Mucosa of stomach (tissue), 1 donor: ENCODE data around the gene PHKB.

ENCODE experiments used
- H3K27me3 ChIP-seq: one replicate; pipeline ENCODE4 v1.7.0; 2013; ENCODE audit warnings: mild to moderate bottlenecking, low read length; ENCODE audit not compliant: control insufficient read depth, insufficient read depth
- H3K36me3 ChIP-seq: one replicate; pipeline ENCODE4 v1.7.0; 2013; ENCODE audit warnings: low read length; ENCODE audit not compliant: control insufficient read depth, insufficient read depth
- H3K4me1 ChIP-seq: one replicate; pipeline ENCODE4 v1.7.0; 2013; ENCODE audit warnings: mild to moderate bottlenecking, low read length; ENCODE audit not compliant: control insufficient read depth, insufficient read depth
- H3K4me3 ChIP-seq: one replicate; pipeline ENCODE4 v1.7.0; 2013; ENCODE audit warnings: low read length
- H3K9ac ChIP-seq: one replicate; pipeline ENCODE4 v1.7.0; 2013; ENCODE audit warnings: mild to moderate bottlenecking, low read length, moderate library complexity
- H3K9me3 ChIP-seq: one replicate; pipeline ENCODE4 v1.7.0; 2013; ENCODE audit warnings: mild to moderate bottlenecking, low read length, moderate library complexity; ENCODE audit not compliant: control insufficient read depth
- donor health status: Pancreatic carcinoma.

Gene PHKB

DNA sequence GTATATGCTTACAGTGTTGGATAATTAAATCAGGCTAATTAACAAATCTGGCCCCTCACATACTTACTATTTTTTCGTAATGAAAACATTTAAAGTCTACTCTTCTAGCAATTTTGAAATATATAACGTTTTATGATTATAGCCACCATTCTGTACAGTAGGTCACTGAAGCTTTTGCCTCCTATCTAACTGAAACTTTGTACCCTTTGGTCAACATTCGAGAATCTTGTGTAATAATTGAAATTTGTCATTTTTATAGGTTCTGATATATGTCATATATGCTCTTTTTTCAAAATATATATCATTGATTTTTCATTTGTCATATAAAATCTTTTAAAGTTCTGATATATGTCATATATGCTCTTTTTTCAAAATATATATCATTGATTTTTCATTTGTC lies 12.7 kb downstream of the PHKB start:
- no peaks in the 10 kb centered on the region for H3K4me1 ChIP-seq
- no peak overlapping the region for H3K4me3 ChIP-seq
- H3K9me3 ChIP-seq, result no peaks in the 10 kb centered on the region
- H3K27me3 ChIP-seq, result no peaks in the 10 kb centered on the region
- no peaks in the 10 kb centered on the region for H3K36me3 ChIP-seq
- no peak overlapping the region for H3K9ac ChIP-seq

DNA sequence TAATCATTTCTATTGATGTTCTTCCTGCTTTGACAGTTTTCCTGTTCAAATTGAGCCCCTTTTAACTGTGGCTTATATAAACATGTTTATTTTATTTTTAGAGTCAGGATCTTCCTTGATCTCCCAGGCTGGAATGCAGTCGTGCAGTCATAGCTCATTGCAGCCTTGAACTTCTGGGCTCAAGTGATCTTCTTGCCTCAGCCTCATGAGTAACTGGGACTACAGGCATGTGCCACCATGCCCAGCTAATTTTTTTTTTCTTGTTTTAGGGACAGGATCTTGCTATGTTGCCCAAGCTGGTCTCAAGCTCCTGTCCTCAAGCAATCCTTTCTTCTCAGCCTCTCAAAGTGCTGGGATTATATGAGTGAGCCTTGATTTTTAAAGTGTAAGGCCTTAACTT lies 14.7 kb downstream of the PHKB start:
- Histone ChIP-seq H3K4me1 (no peaks in the 10 kb centered on the region), H3K9me3 (no peaks in the 10 kb centered on the region), H3K9ac (no peak overlapping the region), H3K4me3 (no peak overlapping the region), H3K36me3 (no peaks in the 10 kb centered on the region), H3K27me3 (no peaks in the 10 kb centered on the region)

DNA sequence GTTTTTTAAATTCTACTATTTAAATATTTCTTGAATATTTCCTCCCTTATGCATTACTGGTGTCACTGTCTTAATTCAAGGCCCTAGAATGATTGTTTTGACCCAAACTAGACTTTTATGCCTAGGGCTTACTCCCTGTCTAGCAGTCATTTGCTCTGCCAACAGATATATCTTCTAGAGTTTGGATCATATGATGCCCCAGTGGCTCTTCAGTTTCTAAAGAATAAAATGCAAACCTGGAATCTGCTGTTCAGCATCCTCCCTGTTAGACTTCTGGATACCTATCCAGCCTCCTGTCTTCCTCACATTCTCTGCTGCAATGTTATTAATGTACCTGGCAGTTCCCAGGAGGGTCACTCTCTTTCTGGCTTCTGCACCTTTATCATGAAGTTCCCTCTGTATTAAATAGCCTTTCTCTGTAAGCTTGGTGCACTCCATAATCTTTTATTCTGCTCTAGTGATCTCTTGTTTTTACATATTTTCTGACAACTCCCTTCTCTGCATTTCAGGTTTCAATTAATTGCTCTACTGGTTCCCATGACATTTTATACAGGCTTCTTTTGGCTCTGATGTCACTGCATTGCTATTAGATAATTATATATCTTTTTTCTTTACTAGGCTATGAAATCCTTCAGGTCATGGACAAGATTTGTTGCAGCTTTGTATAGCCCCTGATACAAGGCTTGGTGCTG lies 15.7 kb downstream of the PHKB start:
- Histone ChIP-seq H3K9me3 (no peaks in the 10 kb centered on the region), H3K4me3 (no peak overlapping the region), H3K36me3 (no peaks in the 10 kb centered on the region), H3K4me1 (no peaks in the 10 kb centered on the region), H3K27me3 (no peaks in the 10 kb centered on the region), H3K9ac (no peak overlapping the region)

DNA sequence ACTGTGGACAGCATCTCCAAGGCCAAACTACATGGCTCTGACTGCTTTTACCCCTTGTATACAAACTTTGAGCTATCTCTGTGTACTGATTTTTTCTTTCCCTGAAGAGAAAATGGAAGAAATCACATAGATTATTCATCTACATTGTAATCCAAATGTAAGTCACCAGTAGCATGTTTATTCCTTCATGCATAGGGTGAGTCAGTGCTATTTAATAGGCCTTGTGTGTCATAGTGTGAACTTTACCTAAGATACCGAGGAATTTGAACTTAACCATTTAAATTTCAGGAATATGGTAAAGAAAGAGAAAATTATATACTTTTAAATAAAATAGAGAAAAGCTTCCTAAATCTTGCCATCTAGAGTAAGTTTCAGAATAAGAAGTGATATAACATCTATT lies 16.5 kb downstream of the PHKB start:
- H3K4me1 ChIP-seq, result no peaks in the 10 kb centered on the region
- no peaks in the 10 kb centered on the region for H3K27me3 ChIP-seq
- no peaks in the 10 kb centered on the region for H3K9me3 ChIP-seq
- no peak overlapping the region for H3K9ac ChIP-seq
- no peaks in the 10 kb centered on the region for H3K36me3 ChIP-seq
- no peak overlapping the region for H3K4me3 ChIP-seq

DNA sequence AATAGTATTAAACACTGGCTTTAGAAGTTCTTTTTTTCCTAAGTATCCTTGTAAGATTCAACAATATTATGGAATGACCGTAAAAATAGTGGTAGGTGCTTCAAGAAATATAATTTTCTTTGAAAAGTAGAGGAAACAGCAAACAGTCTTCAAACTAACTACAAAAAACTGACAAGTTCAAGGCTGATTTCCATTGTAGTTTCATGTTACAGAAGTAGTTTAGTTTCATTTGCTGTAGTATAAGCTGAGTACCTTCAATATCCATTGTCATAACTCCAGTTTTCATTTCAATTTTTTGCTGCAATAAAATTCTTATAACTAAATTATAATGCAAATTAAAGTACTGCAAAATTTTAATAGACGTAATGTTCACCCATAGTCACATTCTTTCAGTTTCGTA lies 19.3 kb downstream of the PHKB start:
- no peaks in the 10 kb centered on the region for H3K9me3 ChIP-seq
- no peaks in the 10 kb centered on the region for H3K4me1 ChIP-seq

DNA sequence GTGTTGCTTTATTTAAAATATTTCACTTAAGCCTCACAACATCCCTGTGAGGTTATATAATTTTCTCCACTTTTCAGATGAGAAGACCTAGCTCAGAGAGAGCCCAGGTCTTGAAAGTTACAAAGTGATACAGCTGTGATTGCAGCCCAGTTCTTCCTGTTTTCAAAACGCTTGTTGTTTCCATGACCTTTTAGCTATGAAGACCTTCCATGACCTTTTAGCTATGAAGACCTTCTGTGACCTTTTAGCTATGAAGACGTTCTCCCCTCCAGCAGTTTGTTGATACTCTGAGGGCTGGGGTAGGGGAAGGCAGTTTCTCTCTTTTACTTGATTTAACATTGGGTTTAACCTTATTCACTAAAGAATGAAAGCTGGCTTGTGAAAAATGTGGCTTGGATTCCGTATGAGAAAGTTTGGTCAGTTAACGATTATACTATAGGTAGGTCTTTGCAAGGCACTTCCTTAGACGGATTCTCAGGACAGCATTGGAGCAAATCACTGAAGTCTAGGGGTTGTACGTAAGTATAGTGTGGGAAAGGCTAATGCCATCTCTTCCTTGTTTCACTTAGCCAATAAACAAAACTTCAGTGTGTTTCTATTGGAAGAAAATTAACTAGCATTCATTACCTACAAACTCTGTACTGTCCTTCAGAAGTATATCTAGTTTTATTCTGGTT lies 20.7 kb downstream of the PHKB start:
- H3K36me3 ChIP-seq, result no peaks in the 10 kb centered on the region
- H3K4me1 ChIP-seq, result no peaks in the 10 kb centered on the region
- no peaks in the 10 kb centered on the region for H3K9me3 ChIP-seq
- H3K4me3 ChIP-seq, result no peak overlapping the region
- no peaks in the 10 kb centered on the region for H3K27me3 ChIP-seq
- H3K9ac ChIP-seq, result no peak overlapping the region

More for the DNA sequence above, 19.3 kb downstream of the PHKB start:
- H3K27me3 ChIP-seq, result no peaks in the 10 kb centered on the region
- H3K4me3 ChIP-seq, result no peak overlapping the region
- no peak overlapping the region for H3K9ac ChIP-seq
- H3K36me3 ChIP-seq, result no peaks in the 10 kb centered on the region

DNA sequence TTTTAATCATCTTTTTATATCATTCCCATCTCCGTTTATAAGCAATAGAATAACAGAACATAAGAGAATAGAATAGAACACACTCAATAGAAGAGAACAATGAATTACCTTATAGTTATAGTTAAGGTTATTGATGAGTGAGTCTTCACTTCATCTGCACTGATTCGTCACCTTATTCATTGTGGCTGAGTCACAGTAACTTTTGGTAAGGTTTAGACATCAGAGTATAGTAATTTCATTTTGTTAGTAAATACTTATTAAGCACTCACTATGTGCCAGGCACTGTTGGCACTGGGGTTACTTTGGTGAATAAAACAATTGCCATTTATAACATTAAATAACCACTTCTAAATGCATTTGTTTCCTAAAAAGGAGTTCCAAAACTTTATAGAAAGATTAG lies 22.5 kb downstream of the PHKB start:
- Histone ChIP-seq H3K9me3 (no peaks in the 10 kb centered on the region), H3K9ac (no peak overlapping the region), H3K36me3 (no peaks in the 10 kb centered on the region), H3K4me3 (no peak overlapping the region), H3K4me1 (no peaks in the 10 kb centered on the region), H3K27me3 (no peaks in the 10 kb centered on the region)

DNA sequence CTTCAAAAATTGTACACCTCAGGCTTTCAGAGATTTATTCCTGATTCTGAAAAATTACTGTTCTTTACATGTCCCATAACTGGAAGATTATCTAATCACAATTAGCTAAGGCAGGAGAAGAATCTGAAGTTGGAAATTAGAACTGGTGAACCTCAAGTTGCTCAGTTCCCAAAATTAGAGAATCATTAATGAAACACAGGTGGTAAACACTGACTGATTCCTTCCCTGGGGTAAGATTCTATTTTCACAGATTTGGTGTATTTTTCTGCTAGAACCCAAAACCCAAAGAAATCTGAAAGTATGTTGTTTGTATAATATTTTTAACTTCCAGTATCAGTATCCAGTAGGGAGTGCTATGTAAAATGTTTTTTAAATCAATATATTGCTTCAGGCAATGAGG lies 25.7 kb downstream of the PHKB start:
- Histone ChIP-seq H3K9ac (no peak overlapping the region), H3K4me3 (no peak overlapping the region), H3K4me1 (no peaks in the 10 kb centered on the region), H3K9me3 (no peaks in the 10 kb centered on the region), H3K36me3 (no peaks in the 10 kb centered on the region), H3K27me3 (no peaks in the 10 kb centered on the region)

DNA sequence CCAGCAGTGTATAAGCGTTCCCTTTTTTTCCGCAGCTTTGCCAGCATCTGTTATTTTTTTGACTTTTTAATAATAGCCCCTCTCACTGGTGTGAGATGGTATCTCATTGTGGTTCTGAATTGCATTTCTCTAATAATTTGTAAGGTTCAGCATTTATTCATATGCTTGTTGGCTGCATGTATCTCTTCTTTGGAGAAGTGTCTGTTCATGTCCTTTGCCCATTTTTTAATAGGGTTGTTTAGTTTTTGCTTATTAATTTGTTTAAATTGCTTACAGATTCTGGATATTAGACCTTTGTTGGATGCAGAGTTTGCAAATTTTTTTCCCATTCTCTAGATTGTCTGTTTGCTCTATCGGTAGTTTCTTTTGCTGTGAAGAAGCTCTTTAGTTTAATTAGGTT lies 26.9 kb downstream of the PHKB start:
- Histone ChIP-seq H3K9me3 (no peaks in the 10 kb centered on the region), H3K4me3 (no peak overlapping the region), H3K4me1 (no peaks in the 10 kb centered on the region), H3K27me3 (no peaks in the 10 kb centered on the region), H3K36me3 (no peaks in the 10 kb centered on the region), H3K9ac (no peak overlapping the region)

DNA sequence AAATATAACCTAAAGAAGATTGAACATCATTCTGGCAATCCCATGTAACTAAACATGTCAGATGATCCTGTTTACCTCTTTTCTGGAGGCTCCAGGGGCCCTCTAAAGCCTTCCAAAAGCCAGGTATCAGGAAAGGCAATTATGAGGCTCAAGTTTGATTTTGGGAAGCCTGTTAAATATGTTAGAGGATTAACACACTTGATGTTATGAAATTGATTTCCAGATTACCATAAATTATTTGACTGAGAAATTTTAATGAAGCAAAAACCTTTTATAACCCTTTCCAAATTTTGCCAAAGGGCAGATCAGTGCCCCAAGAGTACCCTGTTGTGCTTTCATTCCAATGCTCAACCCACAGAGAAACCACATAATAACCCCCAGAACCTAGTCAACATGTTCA lies 29.3 kb downstream of the PHKB start:
- Histone ChIP-seq H3K4me1 (no peaks in the 10 kb centered on the region), H3K9ac (no peak overlapping the region), H3K9me3 (no peaks in the 10 kb centered on the region), H3K4me3 (no peak overlapping the region), H3K36me3 (no peaks in the 10 kb centered on the region), H3K27me3 (no peaks in the 10 kb centered on the region)

DNA sequence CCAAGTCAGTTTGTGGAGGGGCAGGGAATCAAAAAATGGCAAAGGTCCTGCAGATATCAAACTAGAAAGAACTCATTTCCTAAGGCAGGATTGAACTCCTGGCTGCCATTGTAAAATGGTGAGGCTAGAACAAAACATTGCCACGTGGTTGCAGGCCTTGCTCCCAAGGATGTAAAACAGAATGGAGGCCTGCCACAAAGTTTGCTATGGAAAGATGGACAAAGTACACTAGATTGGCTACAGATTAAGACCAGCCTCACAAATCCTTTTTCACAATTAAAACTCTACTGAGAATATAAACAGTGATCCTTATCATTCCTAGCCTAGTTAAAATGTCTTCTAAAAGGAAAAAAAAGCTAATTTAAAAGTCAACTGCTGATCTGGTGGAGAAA lies 30.9 kb downstream of the PHKB start:
- Histone ChIP-seq H3K4me3 (no peak overlapping the region), H3K9ac (no peak overlapping the region), H3K36me3 (no peaks in the 10 kb centered on the region)

DNA sequence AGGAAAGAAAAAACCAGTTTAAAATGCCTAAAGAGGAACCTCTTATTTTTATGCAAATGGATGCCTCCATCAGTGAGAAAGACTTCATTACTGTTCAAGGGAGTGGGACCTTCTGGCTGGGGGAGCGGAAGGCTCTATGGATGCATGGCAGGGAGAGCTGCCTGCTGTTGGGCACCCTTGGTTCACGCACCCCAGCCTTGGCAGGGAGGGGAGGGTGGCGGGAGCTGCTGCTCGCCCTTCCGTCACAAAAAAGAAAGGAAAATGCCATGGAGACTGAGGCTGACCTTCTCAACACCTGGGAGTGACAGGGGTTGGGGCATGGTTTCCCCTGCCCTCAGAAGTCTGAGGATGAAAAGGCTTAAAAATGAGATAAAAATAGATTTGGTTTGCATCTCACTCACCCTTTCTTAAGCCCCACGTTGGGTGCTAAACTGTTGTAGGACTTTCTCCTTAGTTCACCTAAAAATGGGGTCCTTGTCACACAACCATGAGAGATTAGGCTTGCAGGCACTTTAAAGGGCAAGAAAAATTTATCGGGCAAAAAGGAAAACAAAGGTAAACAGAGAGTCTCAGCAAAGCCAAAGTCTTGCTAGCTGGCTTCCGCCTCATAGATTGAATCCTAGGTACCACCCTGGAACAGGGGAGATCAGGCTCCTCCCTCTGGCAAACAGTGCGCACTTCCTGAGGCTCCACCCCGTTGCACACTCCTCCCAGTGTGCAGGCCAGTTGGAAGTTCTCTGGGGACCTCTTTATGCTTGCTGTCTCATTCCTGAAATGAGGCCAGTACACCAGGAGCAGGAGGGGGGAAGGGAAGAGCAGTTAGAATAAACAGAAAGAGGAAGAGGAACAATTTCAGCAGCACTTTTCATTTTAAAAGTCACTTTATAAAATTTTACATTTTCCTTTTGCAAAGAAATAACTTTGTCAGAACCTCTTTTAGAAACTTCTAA lies 31.6 kb downstream of the PHKB start:
- no peak overlapping the region for H3K4me3 ChIP-seq
- no peaks in the 10 kb centered on the region for H3K9me3 ChIP-seq
- H3K27me3 ChIP-seq, result no peaks in the 10 kb centered on the region
- no peaks in the 10 kb centered on the region for H3K36me3 ChIP-seq
- no peaks in the 10 kb centered on the region for H3K4me1 ChIP-seq
- no peak overlapping the region for H3K9ac ChIP-seq

More for the DNA sequence above, 30.9 kb downstream of the PHKB start:
- Histone ChIP-seq H3K27me3 (no peaks in the 10 kb centered on the region), H3K4me1 (no peaks in the 10 kb centered on the region), H3K9me3 (no peaks in the 10 kb centered on the region)
